Loucy (cell line): Measurements from ENCODE around the gene GSTT4.

ENCODE experiments used
- H2AFZ ChIP-seq: fragments of 200-600 bp; sonication (generic); 2 replicates; pipeline ENCODE4 v1.6.0; 2016; ENCODE audit warnings: antibody characterized with exemption, mild to moderate bottlenecking, low read length, moderate library complexity
- H3F3A ChIP-seq: fragments of 200-600 bp; 2 replicates; pipeline ENCODE4 v1.6.0; 2016; ENCODE audit warnings: antibody characterized with exemption, low read depth, mild to moderate bottlenecking
- H3K27me3 ChIP-seq: fragments of 200-600 bp; sonication (generic); 2 replicates; pipeline ENCODE4 v1.6.1; 2014; ENCODE audit warnings: low read length, mild to moderate bottlenecking; ENCODE audit not compliant: insufficient read depth, poor library complexity, severe bottlenecking
- H3K36me3 ChIP-seq: fragments of 200-600 bp; sonication (generic); 2 replicates; pipeline ENCODE4 v1.6.1; 2016; ENCODE audit warnings: low read length; ENCODE audit not compliant: insufficient read depth
- H3K4me1 ChIP-seq: fragments of 200-600 bp; sonication (generic); 2 replicates; pipeline ENCODE4 v1.5.1; 2014; ENCODE audit warnings: low read length, mild to moderate bottlenecking; ENCODE audit not compliant: insufficient read depth, poor library complexity, severe bottlenecking
- H3K4me2 ChIP-seq: fragments of 200-600 bp; sonication (generic); 2 replicates; pipeline ENCODE4 v1.6.0; 2014; ENCODE audit warnings: antibody characterized with exemption, low read length, low read depth, mild to moderate bottlenecking; ENCODE audit not compliant: poor library complexity, severe bottlenecking
- H3K4me3 ChIP-seq: fragments of 200-600 bp; sonication (generic); 2 replicates; pipeline ENCODE4 v1.5.1; 2014; ENCODE audit warnings: low read length, mild to moderate bottlenecking, mixed read lengths; ENCODE audit not compliant: poor library complexity, severe bottlenecking
- H3K79me2 ChIP-seq: fragments of 200-600 bp; sonication (generic); 2 replicates; pipeline ENCODE4 v1.6.1; 2014; ENCODE audit warnings: low read length; ENCODE audit not compliant: insufficient read depth
- H3K9ac ChIP-seq: fragments of 200-600 bp; sonication (generic); 2 replicates; pipeline ENCODE4 v1.6.0; 2014; ENCODE audit warnings: mild to moderate bottlenecking, low read depth, low read length, moderate library complexity; ENCODE audit not compliant: poor library complexity, severe bottlenecking
- H3K9me2 ChIP-seq: fragments of 200-600 bp; sonication (generic); replicated peaks from 2 replicates; pipeline ENCODE4 v1.6.1; 2016; ENCODE audit warnings: low read depth, low read length, mixed read lengths
- H3K9me3 ChIP-seq: fragments of 200-600 bp; sonication (generic); 2 replicates; pipeline ENCODE4 v1.6.1; 2014; ENCODE audit warnings: mild to moderate bottlenecking, antibody characterized with exemption, low read length, low read depth; ENCODE audit not compliant: insufficient read depth
- H4K20me1 ChIP-seq: fragments of 200-600 bp; sonication (generic); 2 replicates; pipeline ENCODE4 v1.6.0; 2014; ENCODE audit warnings: antibody characterized with exemption, low read length, mild to moderate bottlenecking; ENCODE audit not compliant: insufficient read depth, poor library complexity, severe bottlenecking
- EZH2phosphoT487 ChIP-seq: fragments of 200-600 bp; IDR thresholded peaks from 2 replicates; pipeline ENCODE4 v1.6.1; 2018; ENCODE audit warnings: antibody characterized with exemption, mild to moderate bottlenecking, moderate library complexity, borderline replicate concordance
- TF ChIP-seq, protein P1 (sequence below): fragments of 200-600 bp; sonication (generic); conservative IDR thresholded peaks from 2 replicates; pipeline ENCODE4 v1.5.1; 2014; ENCODE audit warnings: mild to moderate bottlenecking, antibody characterized with exemption, low read length

Gene GSTT4

GRCh38 chr22:24006207-24006913 is 1.1 kb upstream of the GSTT4 start:
- Histone ChIP-seq H3K79me2 (no peaks in the 10 kb centered on the region), H3K9ac (no peak overlapping the region), H3K4me2 (no peak overlapping the region), H3K9me3 (no peaks in the 10 kb centered on the region), H4K20me1 (no peaks in the 10 kb centered on the region), H3F3A (no peaks in the 10 kb centered on the region), H2AFZ (no peak overlapping the region), H3K4me1 (no peaks in the 10 kb centered on the region), H3K27me3 (no peaks in the 10 kb centered on the region), H3K36me3 (no peaks in the 10 kb centered on the region), H3K4me3 (no peak overlapping the region), H3K9me2 (no peaks in the 10 kb centered on the region)
- no peak for TF ChIP-seq EZH2phosphoT487
- TF ChIP-seq, protein P1, sequence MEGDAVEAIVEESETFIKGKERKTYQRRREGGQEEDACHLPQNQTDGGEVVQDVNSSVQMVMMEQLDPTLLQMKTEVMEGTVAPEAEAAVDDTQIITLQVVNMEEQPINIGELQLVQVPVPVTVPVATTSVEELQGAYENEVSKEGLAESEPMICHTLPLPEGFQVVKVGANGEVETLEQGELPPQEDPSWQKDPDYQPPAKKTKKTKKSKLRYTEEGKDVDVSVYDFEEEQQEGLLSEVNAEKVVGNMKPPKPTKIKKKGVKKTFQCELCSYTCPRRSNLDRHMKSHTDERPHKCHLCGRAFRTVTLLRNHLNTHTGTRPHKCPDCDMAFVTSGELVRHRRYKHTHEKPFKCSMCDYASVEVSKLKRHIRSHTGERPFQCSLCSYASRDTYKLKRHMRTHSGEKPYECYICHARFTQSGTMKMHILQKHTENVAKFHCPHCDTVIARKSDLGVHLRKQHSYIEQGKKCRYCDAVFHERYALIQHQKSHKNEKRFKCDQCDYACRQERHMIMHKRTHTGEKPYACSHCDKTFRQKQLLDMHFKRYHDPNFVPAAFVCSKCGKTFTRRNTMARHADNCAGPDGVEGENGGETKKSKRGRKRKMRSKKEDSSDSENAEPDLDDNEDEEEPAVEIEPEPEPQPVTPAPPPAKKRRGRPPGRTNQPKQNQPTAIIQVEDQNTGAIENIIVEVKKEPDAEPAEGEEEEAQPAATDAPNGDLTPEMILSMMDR = no peak

DNA sequence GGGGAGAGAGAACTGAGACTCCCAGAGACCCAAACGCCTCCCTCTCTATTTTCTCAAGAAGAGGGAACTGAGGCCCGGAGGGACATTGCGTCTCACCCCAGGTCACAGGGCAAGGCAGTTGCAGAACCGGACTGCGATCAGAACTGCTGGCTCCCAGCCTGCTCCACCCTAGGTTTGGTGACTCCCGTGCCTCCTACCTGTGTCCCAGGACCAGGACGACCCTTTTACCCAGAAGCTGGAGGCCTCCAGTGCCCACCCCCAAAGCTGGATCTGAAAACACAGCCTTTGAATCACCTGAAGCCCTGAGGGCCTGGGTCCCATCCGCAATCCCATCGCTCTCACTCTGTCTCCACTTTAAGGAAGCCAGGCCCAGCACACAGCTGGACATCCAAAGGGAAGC is 1.4 kb downstream of the GSTT4 start:
- Histone ChIP-seq H3K9me3 (no peaks in the 10 kb centered on the region), H3K4me1 (no peaks in the 10 kb centered on the region)
- no peak for TF ChIP-seq EZH2phosphoT487
- TF ChIP-seq, protein P1 = no peak

GRCh38 chr22:24002851-24003250 is 2.4 kb downstream of the GSTT4 start:
- H2AFZ ChIP-seq = no peak overlapping the region
- no peaks in the 10 kb centered on the region for H4K20me1 ChIP-seq
- H3K27me3 ChIP-seq = no peaks in the 10 kb centered on the region
- no peaks in the 10 kb centered on the region for H3K9me3 ChIP-seq
- no peaks in the 10 kb centered on the region for H3K4me1 ChIP-seq
- H3K9ac ChIP-seq = no peak overlapping the region
- no peaks in the 10 kb centered on the region for H3K9me2 ChIP-seq
- no peak overlapping the region for H3K4me2 ChIP-seq
- no peaks in the 10 kb centered on the region for H3K36me3 ChIP-seq
- H3K4me3 ChIP-seq = no peak overlapping the region
- no peaks in the 10 kb centered on the region for H3K79me2 ChIP-seq
- no peaks in the 10 kb centered on the region for H3F3A ChIP-seq
- TF ChIP-seq EZH2phosphoT487 = no peak
- TF ChIP-seq, protein P1 = no peak

More for the DNA sequence above, 1.4 kb downstream of the GSTT4 start:
- Histone ChIP-seq H4K20me1 (no peaks in the 10 kb centered on the region), H3K9me2 (no peaks in the 10 kb centered on the region), H3K4me2 (no peak overlapping the region), H3F3A (no peaks in the 10 kb centered on the region), H3K9ac (no peak overlapping the region), H3K27me3 (no peaks in the 10 kb centered on the region), H3K36me3 (no peaks in the 10 kb centered on the region), H3K79me2 (no peaks in the 10 kb centered on the region), H3K4me3 (no peak overlapping the region), H2AFZ (no peak overlapping the region)
